ENCODE results near the gene PITX3. TPM values are rescaled to one million over a fixed set of nuclear protein-coding genes. Genes with fewer than 3 reads are reported as not detected.
A peak's percentile ranks its signal among the peaks of the same experiment; 100 is the strongest.

Gene PITX3
- not detected for total RNA-seq

DNA sequence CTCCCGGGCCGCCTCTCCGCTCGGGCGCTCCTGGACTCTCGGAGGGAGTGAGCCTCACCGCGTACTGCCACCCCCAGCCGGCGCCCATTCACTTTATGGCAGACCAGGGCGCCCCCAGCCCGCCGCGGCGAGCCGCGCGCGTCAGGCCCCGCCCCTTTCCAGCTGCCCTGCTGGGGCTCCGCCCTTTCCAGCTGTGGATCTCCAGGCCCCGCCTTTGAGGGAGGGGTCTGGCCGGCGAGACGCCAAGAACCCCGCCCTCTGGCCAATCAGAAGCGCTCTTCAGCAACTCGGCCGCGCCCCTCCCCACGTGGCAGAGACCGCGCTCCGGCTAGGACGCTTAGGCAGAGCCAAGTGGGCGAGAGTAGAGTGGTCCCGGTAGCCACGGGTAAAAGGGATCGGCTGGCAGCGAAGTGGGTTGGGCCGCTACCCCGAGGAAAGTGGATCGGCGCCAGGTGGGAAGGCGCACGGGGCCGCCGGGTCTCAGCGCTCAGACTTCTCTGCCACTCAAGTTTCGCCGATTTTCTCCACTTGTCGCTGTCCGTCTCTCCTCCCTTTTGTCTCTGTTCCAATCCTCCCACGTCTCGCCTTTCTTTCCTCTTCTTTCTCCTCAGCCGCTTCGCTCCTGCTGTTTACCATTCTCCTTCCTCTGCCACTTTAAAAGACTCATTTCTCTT lies at the start of gene PITX3:
TSS of gene PITX3 (minus strand) at position 69 of the 674 bp plus-strand sequence. CDS start 9,432 bp downstream, outside the sequence.
- peak in 2 of 3 donors; percentile 93 for DNase-seq (ENCODE audit: low read depth in 2 of 3, low spot score in 2 of 3)

DNA sequence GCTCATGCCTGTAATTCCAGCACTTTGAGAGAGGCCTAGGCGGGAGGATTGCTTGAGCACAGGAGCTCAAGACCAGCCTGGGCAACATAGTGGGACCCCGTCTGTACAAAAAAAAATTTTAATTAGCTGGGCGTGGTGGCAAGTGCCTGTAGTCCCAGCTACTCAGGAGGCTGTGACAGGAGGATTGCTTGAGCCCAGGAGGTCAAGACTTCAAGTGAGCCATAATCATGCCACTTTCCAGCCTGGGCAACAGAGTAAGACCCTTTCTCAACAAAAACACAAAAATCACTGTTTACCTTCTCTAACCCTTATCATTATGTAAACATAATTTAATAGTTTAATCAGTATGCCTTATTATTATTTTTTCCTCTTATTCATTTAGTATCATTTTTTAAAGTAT lies 48.5 kb upstream of the PITX3 start:
- no peak for DNase-seq (ENCODE audit: low read depth in 2 of 3, low spot score in 2 of 3)

DNA sequence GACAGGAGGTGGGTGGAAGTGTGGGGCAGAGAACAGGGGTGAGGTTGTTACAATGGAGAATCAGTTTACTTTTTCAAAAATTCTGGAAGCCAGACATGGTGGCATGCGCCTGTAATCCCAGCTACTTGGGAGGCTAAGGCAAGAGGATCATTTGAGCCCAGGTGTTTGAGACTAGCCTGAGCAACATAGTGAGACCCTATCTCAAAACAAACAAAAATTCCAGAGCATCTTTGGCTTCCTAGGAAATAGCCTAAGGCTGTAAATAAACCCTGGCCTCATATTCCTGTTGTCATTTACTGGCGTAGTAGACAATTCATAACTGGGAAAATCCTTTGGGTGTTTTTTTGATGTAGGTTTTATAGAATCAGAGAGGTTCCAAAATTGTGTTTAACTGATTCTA lies 48.0 kb upstream of the PITX3 start:
- no peak for DNase-seq (ENCODE audit: low read depth in 2 of 3, low spot score in 2 of 3)

DNA sequence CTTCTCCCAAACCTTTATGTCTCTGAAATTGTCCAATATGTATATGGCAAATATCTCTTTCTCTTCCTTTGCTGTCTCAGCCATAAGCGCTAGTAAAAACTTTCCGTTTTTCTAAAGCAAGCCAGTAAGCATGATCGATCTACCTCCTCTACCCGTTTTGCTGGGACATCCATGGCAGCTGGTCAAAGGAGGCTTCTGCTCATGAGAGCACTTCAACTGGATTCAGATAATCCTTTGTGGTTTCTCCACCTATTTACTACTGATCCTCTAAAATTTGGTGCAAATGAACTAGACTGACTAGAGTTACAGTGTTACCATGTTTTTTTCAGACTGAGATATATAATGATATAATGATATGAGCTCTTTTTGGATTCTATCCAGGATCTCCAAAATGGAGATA lies 46.7 kb upstream of the PITX3 start:
- DNase-seq (ENCODE audit: low read depth in 2 of 3, low spot score in 2 of 3) = no peak

DNA sequence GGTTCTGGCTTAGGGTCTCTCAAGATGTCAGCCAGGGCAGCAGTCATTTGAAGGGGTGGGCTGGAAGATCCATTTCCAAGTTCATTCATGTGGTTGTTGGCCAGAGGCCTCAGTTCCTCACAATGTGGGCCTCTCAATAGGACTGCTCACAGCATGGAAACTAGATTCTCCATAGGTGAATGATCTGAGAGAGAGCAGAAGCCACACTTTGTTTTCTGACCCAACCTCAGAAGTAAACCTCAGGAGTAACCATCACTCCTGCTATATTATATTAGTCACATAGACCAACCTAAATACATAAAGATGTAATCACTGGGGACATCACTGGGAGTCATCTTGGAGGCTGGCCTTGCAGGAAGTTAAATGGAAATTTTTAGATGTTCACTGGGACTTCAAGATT lies 46.2 kb upstream of the PITX3 start:
- DNase-seq (ENCODE audit: low read depth in 2 of 3, low spot score in 2 of 3) = no peak

DNA sequence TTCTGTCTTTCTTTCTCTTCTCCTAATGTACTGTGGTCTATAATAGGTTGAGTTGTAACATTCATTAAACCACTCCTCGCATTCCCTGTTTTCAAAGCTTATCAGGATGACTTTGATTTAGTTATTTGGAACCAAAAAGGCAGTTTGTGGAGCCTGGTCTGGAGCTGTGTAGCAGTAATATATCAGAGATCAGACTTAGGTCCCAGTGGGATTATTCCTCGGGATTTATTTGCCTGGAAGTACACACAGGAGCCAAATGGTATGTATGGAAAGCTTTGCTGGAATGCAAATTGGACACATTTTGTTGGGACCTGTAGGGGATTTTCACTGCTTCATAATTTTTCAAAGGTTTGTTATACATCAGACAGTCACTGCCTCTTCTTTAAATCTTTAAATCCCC lies 44.9 kb upstream of the PITX3 start:
- no peak for DNase-seq (ENCODE audit: low read depth in 2 of 3, low spot score in 2 of 3)

- DNase-seq (ENCODE audit: low read depth in 2 of 3, low spot score in 2 of 3) = no peak
Measured at GRCh38 chr10:102285133-102285532, 43.8 kb upstream of the PITX3 start.

DNA sequence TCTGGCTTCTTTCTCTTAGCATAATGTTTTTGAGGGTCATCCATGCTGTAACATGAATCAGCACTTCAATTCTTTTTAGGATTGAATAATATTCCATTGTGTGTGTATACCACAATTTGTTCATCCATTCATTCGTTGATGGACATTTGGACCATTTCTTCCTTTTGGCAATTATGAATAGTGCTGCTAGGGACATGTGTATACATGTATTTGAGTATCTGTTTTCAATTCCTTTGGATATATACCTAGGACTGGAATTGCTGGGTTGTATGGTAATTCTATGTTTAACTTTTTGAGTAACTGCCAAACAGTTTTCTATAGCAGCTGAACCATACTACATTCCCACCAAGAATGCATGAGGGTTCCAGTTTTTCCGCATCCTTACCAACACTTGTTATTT lies 43.2 kb upstream of the PITX3 start:
- DNase-seq (ENCODE audit: low read depth in 2 of 3, low spot score in 2 of 3) = no peak

DNA sequence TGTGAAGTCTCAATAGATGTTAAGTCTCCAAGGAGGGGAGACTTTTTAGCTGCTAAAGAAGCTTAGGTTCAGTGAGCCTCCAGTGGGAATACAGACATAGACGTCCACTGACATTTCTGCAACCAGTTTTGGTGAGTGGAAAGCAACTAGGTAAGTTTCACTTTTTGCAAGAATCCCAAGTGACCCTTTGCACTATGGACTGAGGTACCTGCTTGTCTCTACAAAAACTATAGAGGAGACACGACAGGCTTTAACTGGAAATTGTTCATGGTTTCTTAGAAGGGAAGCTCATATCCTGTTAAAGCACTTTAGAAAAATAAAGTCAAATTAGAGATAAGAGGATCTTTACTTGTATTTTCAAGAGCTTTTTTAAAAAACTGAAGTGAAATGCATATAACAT lies 42.6 kb upstream of the PITX3 start:
- DNase-seq (ENCODE audit: low read depth in 2 of 3, low spot score in 2 of 3) = no peak

- no peak for DNase-seq (ENCODE audit: low read depth in 2 of 3, low spot score in 2 of 3)
Measured at GRCh38 chr10:102283488-102283887, 42.2 kb upstream of the PITX3 start.

- DNase-seq (ENCODE audit: low read depth in 2 of 3, low spot score in 2 of 3) = peak in 2 of 3 donors; percentile 22 to 72
Measured at GRCh38 chr10:102281102-102281487, 39.8 kb upstream of the PITX3 start.

DNA sequence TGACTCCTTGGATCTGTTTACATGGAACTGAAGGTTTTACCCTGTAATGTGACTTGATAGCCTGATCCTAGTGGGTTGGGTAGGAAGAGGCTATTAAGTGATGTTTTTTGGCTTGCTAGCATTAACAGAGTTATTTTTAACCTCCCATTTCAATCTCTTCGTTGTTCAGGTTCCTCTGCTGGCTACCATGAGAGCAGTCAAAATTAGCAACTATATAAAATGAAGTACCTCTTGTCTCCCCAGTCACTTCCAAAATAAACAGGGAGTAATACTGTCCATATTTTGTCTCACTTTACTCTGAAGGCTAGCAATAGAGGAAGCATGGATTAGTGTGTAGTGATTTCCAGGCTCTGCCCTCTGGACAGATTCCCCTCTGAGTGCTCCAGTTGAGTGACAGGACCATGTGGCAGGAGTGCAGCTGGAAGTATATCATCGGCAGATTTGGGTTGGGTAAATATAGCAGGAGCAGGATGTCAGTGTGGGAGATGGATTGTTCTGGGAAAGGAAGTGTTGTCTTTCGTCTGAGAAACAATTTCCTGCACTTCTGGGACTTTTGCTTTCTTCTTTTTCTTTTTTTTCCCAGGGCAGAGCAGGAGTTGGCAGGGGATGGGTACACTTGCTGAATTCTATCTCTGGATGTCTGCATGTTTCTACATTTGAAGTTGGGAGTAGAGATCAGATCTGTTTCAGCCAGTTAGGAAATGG lies 39.2 kb upstream of the PITX3 start:
- DNase-seq (ENCODE audit: low read depth in 2 of 3, low spot score in 2 of 3) = peak in 1 of 3 donors; percentile 2

DNA sequence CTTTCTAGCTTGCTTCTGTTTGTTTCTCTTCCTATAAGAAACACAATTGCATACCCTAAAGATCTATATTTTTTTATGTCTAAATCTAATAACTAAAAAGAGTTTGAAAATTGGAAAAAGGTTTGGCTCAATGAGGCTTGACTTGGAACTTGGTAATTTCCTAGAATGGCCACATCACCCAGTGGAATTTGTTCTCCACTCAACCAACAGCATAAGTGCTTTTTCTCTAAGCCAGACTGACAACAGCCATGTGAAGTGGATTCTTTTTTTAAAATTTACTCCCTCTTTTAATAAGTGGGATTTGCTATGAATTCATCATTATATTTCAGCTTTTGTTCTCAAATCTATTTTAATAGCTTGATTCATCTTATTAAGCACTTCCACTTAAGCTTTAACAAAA lies 37.8 kb upstream of the PITX3 start:
- DNase-seq (ENCODE audit: low read depth in 2 of 3, low spot score in 2 of 3) = no peak

DNA sequence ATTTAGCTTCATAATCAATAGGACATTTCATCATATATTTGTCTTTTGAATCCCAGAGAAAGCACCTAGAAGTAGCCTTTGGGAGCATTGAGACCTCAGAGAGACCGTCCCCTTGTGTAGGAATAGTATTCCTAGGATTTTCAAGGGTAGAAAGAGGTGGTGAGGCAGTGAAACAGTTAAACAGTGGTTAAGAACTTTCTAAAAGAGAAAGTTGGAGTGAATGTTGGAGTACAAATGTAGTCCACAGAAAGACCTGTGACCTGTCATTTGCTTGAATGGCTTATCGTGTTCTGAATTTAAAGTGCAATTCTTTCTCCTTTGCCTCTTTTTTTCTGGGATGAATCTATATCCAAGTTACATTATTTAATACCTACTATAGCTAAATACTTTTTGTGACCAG lies 34.0 kb upstream of the PITX3 start:
- no peak for DNase-seq (ENCODE audit: low read depth in 2 of 3, low spot score in 2 of 3)

DNA sequence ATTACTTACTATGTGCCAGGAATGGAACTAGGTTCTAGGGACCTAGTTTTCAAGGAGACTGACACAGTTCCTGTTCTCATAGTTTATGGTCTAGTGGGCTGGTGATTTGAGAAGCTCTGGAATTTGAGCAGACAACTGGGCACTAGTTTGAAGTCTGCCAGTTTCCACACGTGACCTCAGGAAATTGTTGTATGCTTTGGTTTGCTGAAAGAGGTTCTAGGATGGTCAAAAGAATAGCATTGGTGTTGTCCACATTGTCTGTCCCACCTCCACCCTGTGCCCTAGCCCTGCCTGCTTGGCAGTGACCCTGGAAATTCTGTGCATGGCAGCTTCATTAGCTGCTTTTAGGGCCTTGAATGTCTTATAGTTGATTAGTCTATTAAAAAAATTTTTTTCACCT lies 32.8 kb upstream of the PITX3 start:
- no peak for DNase-seq (ENCODE audit: low read depth in 2 of 3, low spot score in 2 of 3)

GRCh38 chr10:102269017-102269416 lies 27.7 kb upstream of the PITX3 start:
- DNase-seq (ENCODE audit: low read depth in 2 of 3, low spot score in 2 of 3) = no peak

DNA sequence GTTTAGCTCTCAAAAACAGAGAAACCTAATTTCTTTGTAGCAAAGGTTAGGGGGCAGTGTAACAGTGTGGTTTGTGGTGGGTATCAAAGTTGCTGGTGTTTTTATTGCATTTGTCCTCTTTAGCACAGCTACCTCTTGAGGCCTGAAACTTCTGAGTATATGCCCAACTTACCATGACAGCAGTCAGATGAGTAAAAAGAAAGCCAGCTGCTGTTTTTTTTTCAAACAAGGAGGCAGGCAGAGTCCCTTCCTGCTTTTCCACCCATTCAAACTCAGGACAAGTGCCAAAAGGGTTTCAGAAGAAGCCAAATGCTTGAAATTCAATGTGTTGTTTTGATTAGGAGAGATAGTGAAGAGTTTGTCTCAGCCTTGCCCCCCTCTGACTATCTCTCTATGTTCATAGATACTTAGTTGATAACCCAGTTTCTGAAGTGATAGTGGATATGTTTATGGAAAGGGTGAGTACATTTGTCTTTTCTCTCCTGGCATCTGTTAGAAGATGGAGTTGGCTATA lies 27.1 kb upstream of the PITX3 start:
- DNase-seq (ENCODE audit: low read depth in 2 of 3, low spot score in 2 of 3) = no peak

GRCh38 chr10:102267748-102268147 lies 26.4 kb upstream of the PITX3 start:
- no peak for DNase-seq (ENCODE audit: low read depth in 2 of 3, low spot score in 2 of 3)

- no peak for DNase-seq (ENCODE audit: low read depth in 2 of 3, low spot score in 2 of 3)
Measured at GRCh38 chr10:102266670-102267069, 25.4 kb upstream of the PITX3 start.

- no peak for DNase-seq (ENCODE audit: low read depth in 2 of 3, low spot score in 2 of 3)
Measured at GRCh38 chr10:102264371-102264770, 23.1 kb upstream of the PITX3 start.

DNA sequence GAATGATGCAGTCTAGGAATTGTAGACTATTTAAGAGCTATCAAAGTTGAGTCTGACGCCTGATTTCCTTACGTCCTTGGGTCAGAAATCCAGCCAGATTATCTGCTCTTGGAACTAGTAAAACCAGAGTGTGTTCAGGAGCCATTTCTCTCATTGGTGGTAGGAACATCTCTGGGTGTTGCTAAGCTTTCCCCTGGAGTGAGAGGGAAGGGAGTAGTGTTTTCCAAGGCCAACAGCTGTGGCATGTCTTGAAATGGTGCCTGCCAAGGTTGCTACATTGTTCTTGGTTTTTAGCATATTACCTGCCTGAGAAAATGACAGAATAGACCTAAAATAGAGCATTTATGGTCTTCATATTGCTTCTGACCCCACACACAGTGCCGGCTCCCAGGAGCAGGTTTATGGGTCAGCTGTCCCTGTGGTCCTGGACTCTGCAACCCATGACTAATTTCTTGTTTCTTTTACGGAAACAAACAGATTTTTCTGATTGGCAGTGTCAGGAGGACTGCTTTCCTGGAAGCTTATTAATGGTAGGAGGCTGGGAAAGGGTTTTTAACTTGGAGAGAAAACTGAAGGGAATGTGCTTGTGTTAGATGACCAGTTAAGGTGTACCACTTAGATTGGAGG lies 21.5 kb upstream of the PITX3 start:
- DNase-seq (ENCODE audit: low read depth in 2 of 3, low spot score in 2 of 3) = no peak

DNA sequence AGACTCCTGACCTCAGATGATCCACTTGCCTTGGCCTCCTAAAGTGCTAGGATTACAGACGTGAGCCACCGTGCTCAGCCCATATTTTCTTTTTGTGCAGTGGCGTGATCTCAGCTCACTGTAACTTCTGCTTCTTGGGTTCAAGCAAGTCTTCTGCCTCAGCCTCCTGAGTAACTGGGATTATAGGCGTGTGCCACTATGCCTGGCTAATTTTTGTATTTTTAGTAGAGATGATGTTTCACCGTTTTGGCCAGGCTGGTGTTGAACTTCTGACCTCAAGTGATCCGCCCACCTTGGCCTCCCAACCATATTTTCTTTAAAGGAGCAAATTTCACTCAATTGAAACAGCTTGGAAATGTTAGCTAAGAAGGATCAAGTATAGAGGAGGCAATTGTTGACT lies 20.5 kb upstream of the PITX3 start:
- DNase-seq (ENCODE audit: low read depth in 2 of 3, low spot score in 2 of 3) = no peak
